ENCODE measurements around the gene SMOC1.

SMOC1 gene

DNA sequence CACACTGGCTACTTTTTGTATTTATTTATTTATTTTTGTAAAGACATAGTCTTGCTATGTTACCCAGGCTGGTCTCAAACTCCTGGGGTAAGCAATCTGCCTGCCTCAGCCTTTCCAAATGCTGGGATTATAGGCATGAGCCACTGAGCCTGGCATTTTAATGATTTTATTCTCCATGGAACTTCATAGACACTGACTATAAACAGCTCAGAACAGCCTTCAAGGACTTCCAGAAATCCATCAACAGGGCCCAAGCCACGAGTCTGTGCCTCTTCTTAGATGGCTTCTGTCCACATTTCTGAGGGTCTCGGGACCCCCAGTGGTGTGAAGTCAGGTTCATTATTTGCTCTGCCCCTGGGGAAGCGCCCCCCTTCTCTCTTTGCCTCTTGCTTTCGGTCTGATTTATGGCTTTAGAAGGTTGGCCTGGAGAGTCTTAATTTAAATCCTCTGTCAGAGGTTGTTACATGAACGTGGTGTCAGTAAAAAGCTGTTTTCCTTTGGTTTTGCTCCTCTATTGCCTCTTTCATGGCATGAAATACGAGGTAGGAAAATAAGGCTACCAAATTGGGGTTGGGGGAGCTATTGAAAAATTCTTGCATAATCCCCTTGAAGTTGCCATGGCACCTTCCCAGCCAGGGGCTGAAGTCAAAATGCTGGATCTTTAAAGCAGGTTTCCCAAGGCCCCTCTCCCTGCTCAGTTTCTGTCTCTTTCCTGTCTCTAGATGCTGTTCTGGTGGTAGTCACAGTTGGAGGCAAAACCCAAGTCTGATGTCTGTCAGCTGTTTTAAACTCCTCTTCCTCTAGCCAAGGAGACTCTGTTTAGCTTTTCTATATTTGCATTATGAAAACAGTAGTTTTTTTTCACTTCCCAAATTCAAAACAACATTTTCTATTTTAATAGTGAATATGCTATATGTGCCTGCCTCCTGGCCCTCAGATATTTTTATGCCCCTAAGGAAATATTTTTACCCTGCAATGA, 129.4 kb downstream of the SMOC1 start:
- no peak for DNase-seq (ENCODE audit: low spot score)

GRCh38 chr14:70009961-70010360, 130.7 kb downstream of the SMOC1 start:
- no peak for DNase-seq (ENCODE audit: low spot score)

GRCh38 chr14:70011098-70011497, 131.9 kb downstream of the SMOC1 start:
- no peak for DNase-seq (ENCODE audit: low spot score)

- no peak for DNase-seq (ENCODE audit: low spot score)
These were observed 132.5 kb downstream of the SMOC1 start for GRCh38 chr14:70011708-70012107.

DNA sequence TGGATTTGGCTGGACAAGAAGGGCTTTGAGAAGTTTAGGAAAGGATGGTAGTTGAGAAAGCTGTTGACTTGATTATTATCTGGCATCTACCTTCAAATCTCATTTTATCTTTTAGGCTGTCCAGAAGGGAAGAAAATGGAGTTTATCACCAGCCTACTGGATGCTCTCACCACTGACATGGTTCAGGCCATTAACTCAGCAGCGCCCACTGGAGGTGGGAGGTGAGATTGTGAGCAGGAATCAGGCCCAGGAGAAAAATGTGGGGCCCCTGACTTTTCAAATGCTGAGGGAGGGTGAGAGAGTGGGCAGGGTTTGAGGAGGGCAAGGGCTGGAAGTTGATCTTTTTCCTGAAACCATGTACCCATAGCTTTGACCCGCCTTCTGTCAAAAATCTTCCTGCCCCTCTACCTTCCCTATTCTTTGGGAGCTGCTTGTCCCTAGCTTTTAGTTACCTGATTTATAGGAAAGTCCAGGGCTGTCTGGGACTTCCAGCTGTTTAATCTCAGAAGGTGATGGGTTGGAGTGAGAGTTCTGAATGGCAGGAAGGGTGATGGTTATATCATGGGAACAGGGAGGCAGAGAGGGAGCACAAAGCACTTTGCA, 134.2 kb downstream of the SMOC1 start:
- peak; percentile 17 for DNase-seq (ENCODE audit: low spot score)

GRCh38 chr14:70014406-70015095, 135.3 kb downstream of the SMOC1 start:
- no peak for DNase-seq (ENCODE audit: low spot score)

DNA sequence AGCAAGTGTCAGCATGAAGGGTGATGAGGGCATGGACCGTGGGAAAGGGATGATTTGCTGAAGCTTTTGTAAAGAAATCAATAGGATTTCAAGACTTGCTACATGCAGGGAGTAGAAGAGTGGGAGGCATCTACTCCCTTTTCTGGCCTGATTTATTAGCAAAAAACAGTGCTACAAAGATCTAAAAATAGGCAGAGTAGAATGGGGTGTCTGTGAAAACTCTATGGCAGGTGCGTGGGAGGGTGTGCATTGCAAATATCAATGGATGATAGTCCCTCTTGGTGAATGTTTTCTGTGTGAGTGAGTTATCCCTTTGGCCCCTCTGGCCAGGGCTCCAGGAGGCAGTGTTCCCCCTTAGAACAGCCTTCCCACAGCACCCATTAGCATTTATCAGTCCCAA, 139.0 kb downstream of the SMOC1 start:
- DNase-seq (ENCODE audit: low spot score), result no peak

GRCh38 chr14:70018713-70019211, 139.5 kb downstream of the SMOC1 start:
- DNase-seq (ENCODE audit: low spot score), result no peak

DNA sequence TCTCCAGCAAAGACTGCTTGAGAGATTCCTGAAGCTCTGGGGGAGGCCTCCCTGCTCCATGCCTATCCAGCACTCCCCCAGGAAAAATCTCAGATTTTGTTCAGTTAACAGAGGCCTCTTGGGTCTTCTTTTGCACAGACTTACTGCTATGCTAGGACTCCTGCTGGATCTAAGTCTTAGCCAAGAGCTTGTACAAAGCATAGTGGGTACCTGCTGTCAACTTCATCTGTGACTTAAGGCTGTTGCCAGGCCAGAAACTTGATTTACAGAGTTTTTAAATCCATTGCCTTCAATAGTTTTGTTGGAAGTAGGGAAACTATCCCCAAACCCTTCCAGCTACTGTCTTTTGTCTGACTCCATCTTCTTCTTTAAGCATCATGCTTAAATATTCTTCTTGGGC, 140.5 kb downstream of the SMOC1 start:
- DNase-seq (ENCODE audit: low spot score), result no peak

DNA sequence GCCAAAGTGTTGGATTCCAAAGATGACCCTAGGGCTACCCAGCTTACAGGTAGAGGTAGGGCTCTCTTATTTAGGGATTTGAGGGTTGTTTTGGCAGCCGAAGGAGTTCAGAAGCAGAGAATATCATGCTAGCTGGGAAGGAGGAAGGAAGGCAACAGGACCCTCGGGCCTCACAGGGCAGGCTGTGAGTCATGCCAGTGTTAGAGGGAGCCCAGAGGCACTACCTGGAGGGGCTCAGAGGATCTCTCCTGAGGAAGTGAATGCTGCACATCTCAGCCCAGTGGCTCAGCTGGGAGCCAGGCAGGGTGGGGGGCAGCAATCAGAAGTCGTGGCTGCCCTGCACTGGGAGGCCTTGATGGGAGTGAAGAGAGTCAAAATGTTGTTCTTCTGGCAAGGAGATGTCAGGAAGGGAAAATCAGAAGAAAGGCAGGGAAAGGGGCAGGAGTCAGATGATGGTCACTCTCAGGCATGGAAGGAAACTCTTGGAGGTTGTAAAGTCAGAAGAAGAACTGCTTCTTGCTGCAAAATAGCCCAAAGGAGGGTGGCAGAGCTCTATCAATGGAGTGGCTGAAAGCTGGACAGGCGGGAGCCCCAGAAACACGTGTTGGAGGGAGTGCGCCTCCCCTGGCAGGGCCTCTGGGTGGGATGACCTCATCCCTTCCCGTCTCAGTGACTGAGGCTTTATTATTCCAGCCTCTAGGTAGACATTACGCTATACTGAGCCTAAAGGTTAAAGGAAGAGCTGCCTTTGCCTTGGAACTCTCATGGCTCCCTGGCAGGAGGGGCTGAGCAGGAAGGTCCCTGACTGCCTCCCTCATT, 141.3 kb downstream of the SMOC1 start:
- no peak for DNase-seq (ENCODE audit: low spot score)

GRCh38 chr14:70021548-70022220, 142.5 kb downstream of the SMOC1 start:
- DNase-seq (ENCODE audit: low spot score), result no peak

- DNase-seq (ENCODE audit: low spot score), result no peak
These were observed 143.7 kb downstream of the SMOC1 start for GRCh38 chr14:70022771-70023445.

DNA sequence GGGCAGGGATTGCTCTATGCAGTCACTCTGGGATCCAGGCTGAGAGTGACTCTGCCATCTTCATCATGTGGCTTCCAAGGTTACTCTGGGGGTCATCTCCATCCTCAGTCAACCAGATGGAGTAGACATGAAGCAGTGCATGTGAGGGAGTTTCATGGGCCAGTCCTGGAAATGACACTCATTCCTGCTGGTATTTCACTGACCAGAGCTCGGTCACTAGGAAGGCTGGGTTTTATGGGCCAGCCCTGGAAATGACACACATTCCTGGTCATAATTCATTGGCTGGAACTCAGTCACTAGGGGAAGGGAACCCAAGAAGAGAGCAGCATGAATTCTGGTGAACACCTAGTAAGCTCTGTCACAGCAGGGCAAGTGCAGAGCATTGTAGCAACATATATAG, 144.7 kb downstream of the SMOC1 start:
- DNase-seq (ENCODE audit: low spot score), result no peak

DNA sequence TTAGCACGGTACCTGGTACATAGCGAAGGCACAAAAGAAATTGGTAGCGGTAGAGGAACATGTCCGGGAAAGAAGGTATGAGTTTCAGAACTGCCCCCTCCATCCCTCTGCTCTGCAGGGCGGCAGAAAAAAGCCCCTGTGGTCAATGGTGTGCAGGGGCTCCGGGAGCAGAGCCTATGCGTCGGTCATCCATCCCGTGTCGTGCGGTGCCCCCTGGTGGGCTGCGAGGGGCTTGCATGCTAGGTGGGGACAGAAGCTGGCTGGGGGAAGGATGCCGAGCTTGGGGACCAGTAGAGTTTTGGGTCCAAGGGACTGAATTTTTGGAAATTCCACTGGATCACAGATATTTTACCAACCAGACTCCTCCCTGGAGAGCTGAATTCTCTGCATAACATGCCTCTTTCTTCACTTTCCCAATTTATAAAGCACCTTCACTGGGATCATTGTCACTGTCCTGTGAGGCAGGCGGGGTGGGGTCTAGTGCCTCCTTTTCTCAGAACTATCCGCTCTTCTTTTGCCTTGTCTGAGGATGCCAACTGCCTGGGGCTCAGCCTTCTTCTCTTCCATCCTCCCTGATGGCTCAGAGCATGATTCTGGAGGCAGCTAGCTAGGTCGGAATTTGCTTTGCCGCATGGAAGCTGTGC, 148.7 kb downstream of the SMOC1 start:
- DNase-seq (ENCODE audit: low spot score), result peak; percentile 66

DNA sequence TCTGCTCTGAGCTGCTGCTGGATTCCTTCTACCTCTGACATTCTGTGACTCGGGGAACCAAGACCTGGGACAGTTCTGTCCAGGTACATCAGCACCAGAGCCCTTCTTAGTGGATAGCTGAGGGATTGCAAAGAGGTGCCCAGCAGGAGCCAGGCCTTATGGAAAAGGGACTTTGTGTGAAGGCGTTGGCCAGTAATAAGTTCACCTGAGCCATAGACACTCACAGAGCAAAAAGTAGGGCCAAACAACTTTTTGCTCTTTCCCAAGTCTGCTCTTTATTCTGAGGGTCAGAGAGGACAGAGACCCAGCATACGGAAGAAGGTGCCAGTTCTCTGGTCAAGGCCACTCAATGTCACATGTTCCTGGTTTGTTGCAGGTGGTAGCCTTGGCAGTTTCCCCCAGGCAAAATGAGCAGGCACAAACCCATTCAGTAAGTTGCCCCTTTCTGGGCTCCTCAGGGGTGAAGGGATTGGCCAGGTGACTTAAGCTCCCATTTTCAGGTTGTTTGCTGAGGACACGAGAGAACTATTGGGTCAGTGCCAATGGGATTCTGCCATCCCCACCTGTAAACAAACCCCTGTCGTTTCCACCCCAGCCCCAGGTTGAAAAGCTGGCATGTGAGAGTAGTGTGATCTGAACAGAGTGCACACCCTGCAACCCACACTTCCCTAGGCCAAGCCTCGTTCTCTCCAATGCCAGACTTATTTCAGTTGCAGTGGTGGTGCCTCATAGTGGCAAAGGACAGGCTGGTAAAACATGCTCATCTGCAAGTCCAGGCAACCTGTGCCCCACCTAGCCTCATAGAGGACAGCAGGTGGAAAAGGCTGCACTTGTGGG, 150.3 kb downstream of the SMOC1 start:
- DNase-seq (ENCODE audit: low spot score), result no peak

GRCh38 chr14:70032016-70032415, 152.8 kb downstream of the SMOC1 start:
- no peak for DNase-seq (ENCODE audit: low spot score)

GRCh38 chr14:70032447-70032846, 153.2 kb downstream of the SMOC1 start:
- DNase-seq (ENCODE audit: low spot score), result no peak

DNA sequence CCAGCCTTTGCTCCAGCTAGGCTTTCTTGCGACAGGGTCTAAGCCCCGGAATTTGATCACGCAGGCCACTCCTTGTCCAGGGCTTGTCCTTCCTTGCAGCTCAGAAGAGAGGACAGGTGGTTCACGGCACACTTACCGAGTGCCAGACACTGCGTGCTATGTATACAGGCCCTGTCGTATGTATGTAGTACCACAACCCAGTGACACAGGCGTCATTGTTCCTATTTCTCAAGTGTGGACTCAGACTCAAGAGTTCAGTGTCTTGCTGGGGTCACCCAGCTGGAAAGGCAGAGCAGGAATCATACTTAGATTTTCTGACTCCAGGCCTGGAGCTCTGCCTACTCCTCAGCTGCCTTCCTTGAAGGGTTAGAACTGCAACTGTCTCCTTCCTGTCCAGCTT, 153.9 kb downstream of the SMOC1 start:
- no peak for DNase-seq (ENCODE audit: low spot score)

- no peak for DNase-seq (ENCODE audit: low spot score)
These were observed 154.3 kb downstream of the SMOC1 start for GRCh38 chr14:70033561-70033960.

All from cerebellar cortex (tissue), 1 donor.